PC-9 (cell line): ENCODE results near the gene ZFHX3. TPM values are rescaled to one million over a fixed set of nuclear protein-coding genes. Genes with fewer than 3 reads are reported as not detected.
A peak's percentile ranks its signal among the peaks of the same experiment; 100 is the strongest.

Experiments
- BruUV-seq: library from RNA; stranded (reverse); fragments of 400-500 nt; replicated peaks from 2 replicates; lab custom pipeline; 2021; lab: Mats Ljungman, UMichigan
- CTCF ChIA-PET: fragments of 300-600 bp; sonication (Branson Sonifier 250); formaldehyde crosslinking; loops from one replicate; lab custom pipeline; 2022; ENCODE audit warnings: antibody characterized with exemption; lab: Charles Lee
- POLR2A ChIA-PET: fragments of 300-600 bp; sonication (Branson Sonifier 250); formaldehyde crosslinking; loops from one replicate; lab custom pipeline; 2022; ENCODE audit warnings: antibody characterized with exemption; ENCODE audit not compliant: unreplicated experiment; lab: Charles Lee
- DNase-seq, 2 experiments: peaks; one replicate each; pipeline versions ENCODE4 v3.0.0 to v3.0.0-alpha.2; 2015 to 2022; ENCODE audit warnings: mixed read lengths in 1 of 2
- H2AFZ ChIP-seq: fragments of 200-600 bp; sonication (generic); 2 replicates; pipeline ENCODE4 v1.8.1; 2017; ENCODE audit warnings: antibody characterized with exemption
- H3F3A ChIP-seq: fragments of 200-600 bp; sonication (generic); 2 replicates; pipeline ENCODE4 v1.8.1; 2017; ENCODE audit warnings: antibody characterized with exemption, mild to moderate bottlenecking, low read depth; ENCODE audit not compliant: insufficient read depth
- H3K27ac ChIP-seq: fragments of 200-600 bp; sonication (generic); 2 replicates; pipeline ENCODE4 v1.6.1; 2016; ENCODE audit warnings: mixed run types
- H3K27me3 ChIP-seq: fragments of 200-600 bp; sonication (generic); 2 replicates; pipeline ENCODE4 v1.6.1; 2016; ENCODE audit warnings: low read depth, mixed run types; ENCODE audit not compliant: insufficient read depth
- H3K36me3 ChIP-seq: fragments of 200-600 bp; sonication (generic); 2 replicates; pipeline ENCODE4 v1.6.1; 2016; ENCODE audit warnings: low read depth, mixed run types
- H3K4me1 ChIP-seq: fragments of 200-600 bp; sonication (generic); replicated peaks from 2 replicates; pipeline ENCODE4 v1.6.1; 2016; ENCODE audit warnings: mixed run types; ENCODE audit not compliant: insufficient read depth
- H3K4me2 ChIP-seq: fragments of 200-600 bp; sonication (generic); 2 replicates; pipeline ENCODE4 v1.6.1; 2017; ENCODE audit warnings: mixed run types
- H3K4me3 ChIP-seq: fragments of 200-600 bp; sonication (generic); 2 replicates; pipeline ENCODE4 v1.6.1; 2016; ENCODE audit warnings: mixed run types
- H3K79me2 ChIP-seq: fragments of 200-600 bp; sonication (generic); 2 replicates; pipeline ENCODE4 v1.6.1; 2017; ENCODE audit warnings: low read depth, mixed run types
- H3K9me2 ChIP-seq: fragments of 200-600 bp; sonication (generic); 2 replicates; pipeline ENCODE4 v1.8.1; 2017; ENCODE audit warnings: mild to moderate bottlenecking; ENCODE audit not compliant: insufficient read depth
- H3K9me3 ChIP-seq: fragments of 200-600 bp; sonication (generic); 2 replicates; pipeline ENCODE4 v1.8.1; 2016; ENCODE audit warnings: low read depth; ENCODE audit not compliant: insufficient read depth
- H4K20me1 ChIP-seq: fragments of 200-600 bp; sonication (generic); 2 replicates; pipeline ENCODE4 v1.8.1; 2017; ENCODE audit not compliant: insufficient read depth
- CTCF ChIP-seq: fragments of 200-600 bp; sonication (generic); conservative IDR thresholded peaks from 2 replicates; pipeline ENCODE4 v1.6.1; 2017; ENCODE audit warnings: mixed run types, antibody characterized with exemption, mild to moderate bottlenecking, moderate library complexity
- EZH2 ChIP-seq: fragments of 200-600 bp; sonication (generic); IDR thresholded peaks from 2 replicates; pipeline ENCODE4 v1.8.0; 2017; ENCODE audit warnings: antibody characterized with exemption, low read depth
- intact Hi-C: fragments of 100-400 bp; cut with micrococcal nuclease; formaldehyde crosslinking; loops from one replicate; pipeline ENCODE4 v1.10.0; 2022; ENCODE audit not compliant: unreplicated experiment
- total RNA-seq: library from RNA; stranded (reverse); gene quantifications from 2 replicates; pipeline ENCODE4 v1.2.3, GENCODE V29; 2021

Gene ZFHX3
- total RNA-seq, 1 experiment from 2014 or later, result 23.1 TPM

GRCh38 chr16:72848759-72849664 lies 198.9 kb downstream of the ZFHX3 start:
- BruUV-seq, result TSS peak; percentile 99
- Histone ChIP-seq H3K4me1 (peaks cover 19% of the 10 kb centered on the region), H3K9me3 (no peaks in the 10 kb centered on the region), H3F3A (no peaks in the 10 kb centered on the region; the same call in 1 of the 2 replicates), H3K4me3 (no peak overlapping the region; the same call in 1 of the 2 replicates), H3K9me2 (no peaks in the 10 kb centered on the region; the same call in 1 of the 2 replicates), H2AFZ (no peak overlapping the region), H3K4me2 (peak overlapping the region; percentile 74), H3K27ac (peak overlapping the region; percentile 70), H3K36me3 (no peaks in the 10 kb centered on the region; the same call in 1 of the 2 replicates), H3K79me2 (peaks cover 23% of the 10 kb centered on the region; the same call in 1 of the 2 replicates), H3K27me3 (no peaks in the 10 kb centered on the region), H4K20me1 (no peaks in the 10 kb centered on the region)
- TF ChIP-seq CTCF, result no peak
- TF ChIP-seq EZH2, result no peak
- intact Hi-C loops, result loop anchor here (1.0 to 2.0 kb wide), 3 partner anchors 28 to 206 kb away; no protein-coding TSS in a partner anchor
- ChIA-PET CTCF (interaction anchor here (0.7 to 1.7 kb wide), 2 partner anchors 17 to 420 kb away, joined by 5 to 6 read pairs; no protein-coding TSS in a partner anchor), POLR2A (interaction anchor here (0.6 kb wide), 1 partner anchor 16 kb away, joined by 4 read pairs; no protein-coding TSS in a partner anchor)
- peak; percentile 73 to 92 for DNase-seq

GRCh38 chr16:72848028-72848400 lies 199.9 kb downstream of the ZFHX3 start:
- H3K27ac ChIP-seq, result peak overlapping the region; percentile 70; the same call in 1 of the 2 replicates
- H4K20me1 ChIP-seq, result no peaks in the 10 kb centered on the region
- BruUV-seq, result TSS peak; percentile 34
- H3K4me3 ChIP-seq, result no peak overlapping the region
- no peaks in the 10 kb centered on the region for H3K27me3 ChIP-seq
- no peak overlapping the region for H3K4me2 ChIP-seq
- H3K9me2 ChIP-seq, result no peaks in the 10 kb centered on the region; the same call in 1 of the 2 replicates
- intact Hi-C loops, result loop anchor here (1.0 to 2.0 kb wide), 3 partner anchors 29 to 207 kb away; no protein-coding TSS in a partner anchor
- peaks cover 23% of the 10 kb centered on the region; the same call in 1 of the 2 replicates for H3K79me2 ChIP-seq
- H3F3A ChIP-seq, result no peaks in the 10 kb centered on the region; the same call in 1 of the 2 replicates
- no peaks in the 10 kb centered on the region for H3K9me3 ChIP-seq
- H3K4me1 ChIP-seq, result peaks cover 19% of the 10 kb centered on the region
- ChIA-PET POLR2A (no interaction called here), CTCF (interaction anchor here (1.7 kb wide), 1 partner anchor 16 kb away, joined by 5 read pairs; no protein-coding TSS in a partner anchor)
- DNase-seq, result no peak
- H3K36me3 ChIP-seq, result no peaks in the 10 kb centered on the region; the same call in 1 of the 2 replicates
- TF ChIP-seq EZH2 (no peak), CTCF (no peak)
- no peak overlapping the region for H2AFZ ChIP-seq

GRCh38 chr16:72847187-72848027 lies 200.5 kb downstream of the ZFHX3 start:
- TF ChIP-seq EZH2 (no peak), CTCF (peak; percentile 47; the same call in 1 of the 2 replicates)
- ChIA-PET POLR2A (no interaction called here), CTCF (no interaction called here)
- Histone ChIP-seq H3F3A (no peaks in the 10 kb centered on the region; the same call in 1 of the 2 replicates), H3K4me3 (no peak overlapping the region), H3K4me1 (peaks cover 19% of the 10 kb centered on the region), H3K4me2 (no peak overlapping the region), H3K9me3 (no peaks in the 10 kb centered on the region), H2AFZ (no peak overlapping the region), H4K20me1 (no peaks in the 10 kb centered on the region), H3K36me3 (no peaks in the 10 kb centered on the region; the same call in 1 of the 2 replicates), H3K27me3 (no peaks in the 10 kb centered on the region), H3K27ac (no peak overlapping the region), H3K9me2 (no peaks in the 10 kb centered on the region), H3K79me2 (peaks cover 23% of the 10 kb centered on the region; the same call in 1 of the 2 replicates)
- BruUV-seq, result no TSS peak
- intact Hi-C loops, result loop anchor here (1.0 to 2.0 kb wide), 3 partner anchors 30 to 207 kb away; no protein-coding TSS in a partner anchor
- peak in 1 of 2 experiments; percentile 12 for DNase-seq
